Raji (cell line): Measurements from ENCODE around the gene OSBPL7.

Source experiments
- POLR2A ChIP-seq: IDR thresholded peaks from 2 replicates; pipeline ENCODE4 v1.6.1; 2011; ENCODE audit warnings: low read depth, low read length, control low read depth; ENCODE audit not compliant: insufficient read depth

The OSBPL7 gene

DNA sequence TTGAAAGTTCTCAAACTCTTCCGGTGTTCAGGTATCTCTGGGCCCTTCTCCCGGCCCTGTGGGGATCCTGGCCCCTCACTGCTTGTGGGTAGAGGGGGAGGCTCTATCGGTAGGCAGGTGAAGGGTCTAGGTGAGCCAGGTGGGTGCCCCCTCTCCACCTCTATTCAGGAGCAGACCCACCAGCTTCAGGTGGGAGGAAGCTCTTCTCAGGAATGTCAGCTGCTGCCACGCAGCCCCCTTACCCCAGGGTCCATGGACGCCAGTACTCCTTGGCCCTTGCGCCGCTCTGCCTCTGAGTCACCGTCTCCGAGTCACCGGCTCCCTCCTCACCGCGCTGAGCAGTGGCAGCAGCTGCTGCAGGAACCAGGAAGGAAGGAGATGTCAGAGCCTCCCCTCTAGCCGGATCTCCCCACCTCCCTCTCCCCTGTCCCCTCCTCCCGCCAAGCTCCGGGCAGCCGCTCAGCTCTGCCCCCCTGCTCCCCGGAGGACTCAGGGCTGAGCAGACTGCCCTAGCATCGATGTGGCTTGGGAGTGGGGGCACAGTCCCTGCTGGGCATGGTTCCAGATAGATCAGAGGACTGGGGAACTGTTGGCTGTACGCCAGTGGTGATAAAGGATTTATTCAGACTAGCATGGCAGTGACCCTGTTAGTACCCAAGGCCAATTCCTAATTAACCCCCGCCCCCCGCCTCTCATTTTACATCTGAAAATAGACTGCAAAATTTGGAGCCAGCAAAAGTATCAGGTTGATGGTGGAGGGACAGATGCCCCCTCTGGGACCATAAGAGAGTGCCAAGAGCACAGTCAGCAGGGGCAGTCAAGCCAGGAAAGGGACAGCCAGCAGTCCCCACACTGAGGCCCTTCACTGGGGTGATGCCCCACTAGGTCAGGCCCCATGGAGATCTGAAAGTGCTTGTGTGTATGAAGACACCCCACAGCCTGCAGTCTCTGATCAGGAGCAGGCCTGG is at the start of gene OSBPL7:
OSBPL7 (minus strand) TSS at position 371 of the 968 bp plus-strand sequence. CDS start 1,516 bp downstream, outside the sequence.
- peak; percentile 92 for TF ChIP-seq POLR2A

DNA sequence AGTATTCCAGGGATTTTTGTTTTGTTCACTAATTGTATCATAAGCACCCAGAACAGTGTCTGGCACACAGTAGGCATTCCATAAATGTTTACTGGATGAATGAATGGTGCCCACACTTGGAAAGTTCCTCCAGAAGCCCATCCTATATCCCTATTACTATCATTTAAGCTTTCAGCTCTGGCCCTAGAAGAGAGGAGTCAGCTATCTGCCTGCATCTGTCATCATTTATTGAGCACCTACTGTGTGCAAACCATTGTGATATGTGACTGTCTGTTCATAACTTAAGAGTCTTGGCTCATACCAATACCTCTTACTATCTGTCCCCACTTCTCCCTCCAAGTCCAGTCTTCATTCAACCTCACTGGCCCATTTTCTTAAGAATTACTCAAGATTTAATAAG is 49.5 kb upstream of the OSBPL7 start:
- no peak for TF ChIP-seq POLR2A

DNA sequence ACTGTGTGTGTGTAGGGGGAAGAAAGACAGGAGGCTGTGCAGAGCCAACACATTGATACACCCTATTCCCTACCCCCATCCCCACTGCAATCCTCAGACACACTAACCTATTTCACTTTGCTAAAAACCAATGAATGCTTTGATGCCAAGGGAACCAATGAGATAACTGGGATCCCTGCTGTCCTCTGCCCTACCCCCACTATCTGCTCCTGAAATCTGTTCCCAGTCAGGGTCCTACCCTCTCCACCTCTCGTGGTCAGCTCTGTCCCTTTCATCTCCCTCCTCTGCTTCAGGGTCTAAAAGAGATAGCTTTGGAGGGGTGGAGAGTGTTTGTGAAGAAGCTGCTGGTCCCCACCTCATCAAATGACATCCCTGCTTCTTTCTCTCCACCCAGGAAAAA is 48.5 kb upstream of the OSBPL7 start:
- TF ChIP-seq POLR2A = no peak

DNA sequence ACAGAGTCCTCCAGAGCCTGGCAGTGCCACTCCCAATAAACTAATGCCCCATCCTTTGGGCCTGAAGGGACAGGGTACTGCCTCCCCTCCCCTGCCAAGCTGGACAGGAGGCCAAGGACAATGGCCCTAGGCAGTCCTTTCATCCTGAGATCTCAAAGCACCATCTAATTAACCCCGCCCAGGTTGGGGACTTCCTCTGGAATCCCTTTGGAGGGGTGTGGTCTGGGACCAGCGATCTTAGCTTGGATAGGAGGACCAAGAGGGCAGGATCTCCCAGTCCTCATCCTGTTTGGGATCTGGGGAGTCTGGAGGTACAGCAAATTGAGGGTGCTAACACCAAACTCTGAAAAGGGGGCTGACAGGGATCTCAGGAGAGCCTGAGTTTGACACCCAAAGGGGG is 47.5 kb upstream of the OSBPL7 start:
- TF ChIP-seq POLR2A = no peak

DNA sequence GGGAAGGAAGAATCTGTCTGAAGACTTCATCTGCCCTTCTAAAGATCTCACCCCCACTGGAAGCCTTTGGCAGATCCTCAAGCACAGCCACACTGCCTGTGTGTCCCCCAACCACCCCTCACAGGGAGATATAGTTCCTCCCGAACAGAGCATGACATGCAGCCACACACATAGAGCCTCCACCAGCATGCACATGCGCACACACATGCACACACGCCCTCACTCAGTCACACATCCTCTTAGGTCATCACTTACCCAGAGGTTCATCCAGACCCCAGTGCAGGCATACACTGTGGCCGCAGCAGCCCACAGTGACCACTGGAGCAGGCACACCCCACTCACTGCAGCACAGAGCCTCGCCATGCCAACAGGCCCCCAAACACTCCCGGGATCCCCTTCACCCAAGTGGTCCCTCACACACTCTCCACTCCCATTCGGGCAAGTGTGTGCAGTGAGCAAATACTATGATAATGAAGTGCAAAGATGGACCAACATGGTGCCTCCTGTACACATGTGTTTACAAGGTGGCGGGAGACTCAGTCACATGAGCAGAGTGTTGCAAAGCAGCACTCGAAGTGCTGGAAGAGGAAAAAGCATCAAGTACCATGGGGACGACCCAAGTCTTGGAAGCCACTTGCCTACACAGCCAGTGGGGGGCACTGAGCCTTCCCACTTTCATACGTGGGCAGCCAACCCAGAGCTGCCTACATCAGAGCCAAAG is 46.4 kb upstream of the OSBPL7 start:
- no peak for TF ChIP-seq POLR2A

GRCh38 chr17:47866941-47867340 is 45.3 kb upstream of the OSBPL7 start:
- TF ChIP-seq POLR2A = no peak

- no peak for TF ChIP-seq POLR2A
These were observed 43.2 kb upstream of the OSBPL7 start for GRCh38 chr17:47864791-47865216.

DNA sequence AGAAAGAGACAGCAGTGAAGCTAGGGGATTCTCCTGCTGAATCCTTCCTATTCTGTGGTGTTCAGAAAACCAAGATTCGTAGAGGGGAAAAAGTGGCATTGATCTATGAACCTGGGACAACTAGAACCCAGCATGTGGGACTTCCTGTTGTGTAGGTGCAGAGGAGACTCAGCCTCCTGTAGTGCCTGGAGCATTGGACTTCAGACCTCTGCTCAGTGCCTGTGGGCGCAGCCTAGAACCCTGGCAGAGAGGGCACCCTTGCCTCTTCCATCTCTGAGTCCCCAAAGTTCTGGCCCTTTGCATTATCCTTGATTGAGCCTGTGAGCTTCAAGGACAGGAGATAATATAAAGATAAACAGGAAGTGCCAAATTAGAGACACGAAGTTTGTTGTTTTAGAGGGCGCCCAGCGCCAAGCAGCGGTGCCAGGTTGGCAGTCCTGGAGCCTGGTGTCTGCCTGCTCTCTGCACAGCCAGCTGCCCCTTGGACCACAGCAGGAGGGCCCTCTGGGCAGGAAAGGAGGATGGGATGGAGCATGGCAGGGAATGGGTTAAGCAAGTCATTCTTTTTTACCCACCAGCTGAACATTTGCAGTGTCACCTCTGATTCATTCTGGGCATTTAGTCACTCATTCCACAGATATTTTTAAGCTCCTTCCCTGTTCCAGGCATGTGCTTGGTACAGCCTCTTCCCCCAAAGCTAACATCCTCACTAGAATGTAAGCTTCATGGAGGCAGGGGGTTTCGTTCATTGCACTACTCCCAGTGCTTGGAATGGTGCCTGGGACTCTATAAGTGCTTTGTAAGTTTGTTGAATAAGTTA is 41.2 kb upstream of the OSBPL7 start:
- TF ChIP-seq POLR2A = no peak

DNA sequence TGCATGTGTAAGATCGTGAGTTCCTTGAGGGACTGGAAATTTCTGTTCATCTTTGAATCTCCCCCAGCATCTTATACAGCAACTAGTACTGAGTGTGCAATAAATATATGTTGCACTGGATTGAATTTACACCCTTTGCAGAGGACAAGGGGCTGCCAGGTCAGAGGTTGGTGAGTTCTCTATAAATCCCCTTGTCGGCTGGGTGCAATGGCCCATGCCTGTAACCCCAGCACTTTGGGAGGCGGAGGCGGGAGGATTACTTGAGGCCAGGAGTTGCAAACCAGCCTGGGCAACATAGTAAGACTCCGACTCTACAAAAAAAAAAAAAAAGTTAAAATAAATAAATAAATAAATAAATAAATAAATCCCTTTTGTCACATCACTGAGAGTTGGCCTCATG is 38.8 kb upstream of the OSBPL7 start:
- no peak for TF ChIP-seq POLR2A

GRCh38 chr17:47857551-47858455 is 36.2 kb upstream of the OSBPL7 start:
- no peak for TF ChIP-seq POLR2A

GRCh38 chr17:47856830-47857229 is 35.2 kb upstream of the OSBPL7 start:
- no peak for TF ChIP-seq POLR2A

- no peak for TF ChIP-seq POLR2A
These were observed 34.1 kb upstream of the OSBPL7 start for GRCh38 chr17:47855737-47856136.

DNA sequence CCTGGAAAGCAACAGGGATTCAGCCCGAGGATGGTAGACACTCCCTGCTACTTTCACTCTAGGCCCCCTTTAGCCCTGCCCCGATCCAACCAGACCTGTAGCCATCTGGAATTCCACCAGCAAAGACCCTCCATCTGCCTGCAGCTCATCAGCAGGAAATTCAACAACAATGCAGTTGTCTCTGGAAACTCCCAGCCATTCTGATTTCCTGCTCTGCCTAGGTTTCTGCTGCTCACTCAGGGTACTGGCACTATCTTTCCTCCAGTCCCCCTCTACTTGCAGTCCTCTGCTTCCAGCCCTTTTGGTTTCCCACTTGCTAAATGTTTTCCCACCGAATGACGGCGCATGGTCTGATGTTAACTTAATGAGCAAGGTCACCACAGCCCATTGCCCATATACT is 32.0 kb upstream of the OSBPL7 start:
- TF ChIP-seq POLR2A = no peak

GRCh38 chr17:47852113-47852949 is 30.7 kb upstream of the OSBPL7 start:
- no peak for TF ChIP-seq POLR2A

- no peak for TF ChIP-seq POLR2A
These were observed 30.1 kb upstream of the OSBPL7 start for GRCh38 chr17:47851764-47852112.
